NCI-H460 (cell line): ENCODE data around the gene FAM186B. TPM values are rescaled to one million over a fixed set of nuclear protein-coding genes. Genes with fewer than 3 reads are reported as not detected.
A peak's percentile ranks its signal among the peaks of the same experiment; 100 is the strongest.
"Not testable (repeated sequence)": the region's sequence is repeated elsewhere in the genome, so short reads cannot be mapped to it uniquely, and the experiment has no call there.

Experiments used
- DNase-seq: peaks from one replicate; pipeline ENCODE4 v3.0.0-alpha.2; 2016; ENCODE audit warnings: low read depth; ENCODE audit errors: extremely low read depth
- polyA plus RNA-seq: library from polyadenylated mRNA; depleted of rRNA; stranded (reverse); fragments of >200 nt; gene quantifications from 2 replicates; pipeline ENCODE4 v1.2.3, GENCODE V29; 2014; cell fraction: nucleus; rRNA removed
- total RNA-seq: library from RNA; depleted of rRNA; stranded (reverse); fragments of >200 nt; shearing (Covaris generic); gene quantifications from 2 replicates; pipeline ENCODE4 v1.2.3, GENCODE V29; 2014; rRNA removed

Gene FAM186B, protein sequence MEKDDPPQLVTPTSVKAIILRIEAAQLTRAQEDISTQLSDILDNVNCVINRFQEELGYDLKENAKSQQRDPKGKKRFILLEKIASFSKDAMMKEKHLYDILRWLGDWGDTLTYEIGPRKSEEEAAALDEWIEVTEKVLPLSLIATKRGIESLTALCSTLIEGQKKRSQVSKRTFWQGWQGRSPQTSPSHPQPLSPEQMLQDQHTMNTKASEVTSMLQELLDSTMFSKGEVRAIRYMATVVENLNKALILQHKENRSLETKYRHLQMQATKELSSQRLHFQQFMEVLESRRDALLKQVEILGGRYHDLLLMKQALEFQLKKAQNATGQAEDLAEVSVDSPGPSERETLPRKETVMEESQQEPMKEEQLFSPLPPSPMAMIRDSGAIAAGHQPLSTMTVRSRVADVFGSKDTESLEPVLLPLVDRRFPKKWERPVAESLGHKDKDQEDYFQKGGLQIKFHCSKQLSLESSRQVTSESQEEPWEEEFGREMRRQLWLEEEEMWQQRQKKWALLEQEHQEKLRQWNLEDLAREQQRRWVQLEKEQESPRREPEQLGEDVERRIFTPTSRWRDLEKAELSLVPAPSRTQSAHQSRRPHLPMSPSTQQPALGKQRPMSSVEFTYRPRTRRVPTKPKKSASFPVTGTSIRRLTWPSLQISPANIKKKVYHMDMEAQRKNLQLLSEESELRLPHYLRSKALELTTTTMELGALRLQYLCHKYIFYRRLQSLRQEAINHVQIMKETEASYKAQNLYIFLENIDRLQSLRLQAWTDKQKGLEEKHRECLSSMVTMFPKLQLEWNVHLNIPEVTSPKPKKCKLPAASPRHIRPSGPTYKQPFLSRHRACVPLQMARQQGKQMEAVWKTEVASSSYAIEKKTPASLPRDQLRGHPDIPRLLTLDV
- 0.22 and 0.23 TPM in 2 replicates for total RNA-seq
- polyA plus RNA-seq: 0.07 and 0.24 TPM in 2 replicates

DNA sequence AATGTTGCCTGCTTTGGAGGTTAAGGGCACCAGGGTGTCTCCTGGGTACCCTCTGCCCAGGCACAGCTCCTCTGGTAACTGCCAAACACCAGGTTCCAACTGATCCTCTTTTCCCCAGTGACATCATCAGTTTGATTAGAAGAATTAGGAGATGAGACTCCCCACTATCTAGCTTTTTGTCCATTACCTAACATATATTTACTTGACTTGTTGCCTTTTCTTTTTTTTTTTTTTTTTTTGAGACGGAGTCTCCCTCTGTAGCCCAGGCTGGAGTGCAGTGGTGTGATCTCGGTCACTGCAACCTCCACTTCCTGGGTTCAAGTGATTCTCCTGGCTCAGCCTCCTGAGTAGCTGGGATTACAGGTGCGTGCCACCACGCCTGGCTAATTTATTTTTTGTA is at the start of gene FAM186B:
FAM186B (minus strand) TSS at position 101 of the 400 bp plus-strand sequence. CDS start 162 bp downstream, outside the sequence.
- not testable (repeated sequence) for DNase-seq

DNA sequence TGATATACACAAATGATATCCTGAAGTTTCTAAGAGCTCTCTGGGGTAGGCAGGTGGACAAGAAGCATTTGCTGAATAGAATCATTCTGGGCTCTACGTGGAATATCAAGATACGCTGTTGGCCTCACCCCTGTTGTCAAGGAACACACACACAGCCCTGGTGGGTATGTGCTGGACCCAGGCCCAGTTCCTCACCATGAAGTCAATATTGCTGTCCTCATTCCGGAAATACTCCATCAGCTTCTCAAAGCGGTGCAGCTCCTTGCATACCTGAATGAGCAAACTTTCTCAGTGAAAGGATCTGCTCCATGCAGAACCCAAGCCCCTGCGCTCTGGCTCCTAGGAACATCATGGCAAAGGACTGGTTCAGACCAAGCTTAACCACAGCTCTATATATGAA is 49.3 kb upstream of the FAM186B start:
- DNase-seq: no peak

DNA sequence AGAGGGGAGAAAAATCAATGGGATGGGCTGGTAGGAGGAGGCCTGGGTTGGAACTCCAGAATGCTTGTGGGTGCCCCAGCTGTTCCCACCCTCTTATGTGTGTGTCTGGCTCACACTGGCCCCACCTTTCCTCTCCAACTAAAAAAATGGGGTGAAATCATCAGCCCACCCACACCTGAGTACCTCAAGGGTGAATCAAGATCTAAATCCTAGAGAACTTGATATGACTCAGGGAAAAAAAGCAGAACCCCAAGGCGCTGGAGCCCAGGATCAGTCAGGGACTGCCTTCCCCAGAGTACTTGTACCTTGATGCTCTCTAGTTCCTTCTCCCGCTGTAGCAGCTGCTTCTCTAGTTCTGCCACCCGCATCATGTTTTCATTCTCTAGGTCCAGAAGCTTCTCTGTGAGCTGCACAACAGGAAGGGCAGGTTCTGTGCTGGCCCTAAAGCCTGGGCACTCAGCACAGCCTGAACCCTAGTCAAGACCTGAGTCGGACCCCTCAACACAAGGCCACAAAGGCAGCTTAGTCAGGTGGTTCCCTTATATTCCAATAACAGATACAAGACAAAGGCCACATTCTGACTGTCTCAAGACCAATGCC is 47.6 kb upstream of the FAM186B start:
- no peak for DNase-seq

DNA sequence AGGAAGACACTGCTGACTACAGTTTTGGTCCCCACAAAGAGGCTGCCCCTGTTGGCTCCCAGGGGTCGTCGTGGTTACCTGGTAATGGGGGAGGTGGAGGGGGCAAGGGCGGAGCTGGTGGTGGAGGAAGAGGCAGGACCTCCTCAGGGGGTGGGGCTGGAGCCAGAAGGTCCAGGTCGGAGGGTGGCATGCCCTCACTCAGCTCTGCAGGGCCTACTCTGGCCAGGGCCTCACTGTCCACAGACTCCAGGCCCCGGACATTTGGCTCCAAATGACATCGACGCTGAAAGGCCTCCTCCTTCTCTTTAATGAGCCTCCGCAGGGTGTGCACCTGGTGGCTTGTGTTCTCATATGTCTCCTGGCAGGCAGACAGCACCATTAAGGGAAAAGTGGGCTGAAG is 46.4 kb upstream of the FAM186B start:
- no peak for DNase-seq

DNA sequence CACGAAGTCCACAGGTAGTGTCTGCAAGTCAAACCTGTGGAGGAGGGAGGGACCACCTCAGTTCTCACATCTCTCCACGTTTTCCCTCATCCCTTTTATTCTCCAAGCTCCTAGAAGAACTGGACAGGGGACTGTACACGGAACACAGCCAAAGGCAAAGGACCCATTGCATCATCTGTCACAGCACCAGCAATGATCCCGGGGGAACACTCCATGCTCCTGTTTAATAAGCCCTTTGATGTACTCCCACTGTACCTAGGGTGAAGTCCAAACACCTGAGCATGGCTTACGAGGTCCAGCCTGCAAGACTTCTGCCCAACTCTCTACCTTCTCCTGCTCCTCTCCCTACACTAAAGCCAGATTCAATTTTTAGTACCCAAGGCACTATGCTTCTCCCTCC is 44.5 kb upstream of the FAM186B start:
- DNase-seq: no peak

DNA sequence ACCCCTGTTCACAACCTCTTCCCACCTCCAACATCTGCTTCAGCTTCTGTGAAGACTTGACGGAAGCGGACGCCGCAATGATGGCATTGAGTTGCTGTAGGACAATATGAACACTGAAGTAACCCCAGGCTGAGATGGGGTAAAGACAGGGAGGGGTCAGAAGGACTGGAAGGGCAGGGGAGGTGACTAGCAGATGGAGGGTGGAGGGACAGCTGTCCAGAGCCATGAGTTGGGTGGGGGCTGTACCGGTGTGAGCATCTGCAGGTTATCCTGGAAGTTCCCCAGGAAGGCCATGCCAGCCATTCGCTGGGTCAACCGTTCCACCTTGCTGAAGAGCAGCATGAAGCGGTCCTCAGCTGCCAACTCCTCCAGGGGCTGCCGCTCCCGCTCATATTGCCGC is 44.0 kb upstream of the FAM186B start:
- DNase-seq: no peak

DNA sequence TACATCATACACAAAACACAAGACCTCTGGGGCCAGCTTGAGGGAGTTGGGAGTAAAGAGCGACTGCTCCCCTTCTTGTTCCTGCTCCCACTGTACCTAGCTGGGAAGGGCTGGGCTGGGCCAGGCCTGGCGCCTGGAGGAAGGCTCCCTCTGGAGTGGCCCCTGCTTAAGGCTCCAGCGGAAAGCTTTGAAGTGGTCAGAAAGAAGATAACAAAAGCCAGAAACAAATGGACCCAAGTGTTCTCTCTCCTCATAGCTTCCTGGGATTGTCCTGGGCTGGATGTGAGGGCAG is 43.2 kb upstream of the FAM186B start:
- no peak for DNase-seq

DNA sequence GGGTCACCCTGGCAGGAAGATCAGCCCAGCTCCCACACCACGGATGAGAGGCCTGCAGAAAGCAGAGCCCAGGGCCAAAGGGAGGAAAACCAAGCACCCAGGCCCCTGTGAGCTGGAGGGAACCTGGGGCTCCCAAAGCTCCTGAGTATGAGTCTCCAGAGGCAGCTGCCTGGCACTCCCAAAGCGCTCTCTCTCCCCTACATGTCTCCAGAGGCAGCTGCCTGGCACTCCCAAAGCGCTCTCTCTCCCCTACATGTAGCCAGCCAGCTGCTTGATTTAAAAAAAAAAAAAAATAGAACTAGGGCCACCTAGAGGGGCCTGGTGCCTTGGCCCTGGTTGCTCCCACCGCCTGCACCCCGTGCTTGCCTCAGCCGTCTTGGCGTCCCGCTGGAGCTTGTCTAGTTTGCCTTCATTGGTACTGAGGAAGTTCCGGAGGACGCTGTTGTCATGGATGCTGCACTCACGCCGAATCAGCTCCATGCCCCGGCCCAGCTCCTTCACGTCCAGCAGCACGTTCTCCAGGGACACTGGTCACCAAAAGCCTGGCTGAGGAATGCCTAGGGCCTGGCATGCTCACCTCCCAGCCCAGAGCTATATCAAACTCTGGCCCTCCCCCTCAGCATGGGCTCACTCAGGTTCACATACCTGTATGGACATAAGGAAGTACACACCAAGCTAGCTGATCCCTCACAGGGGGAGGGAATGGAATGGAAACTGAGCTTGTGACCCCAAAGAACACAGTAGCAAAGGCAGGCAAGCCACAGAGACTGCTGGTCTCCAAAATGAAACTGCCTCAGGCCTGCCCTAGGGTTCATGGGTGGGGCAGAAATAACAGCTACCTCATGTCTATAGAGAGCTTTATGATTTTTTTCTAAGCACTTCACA is 42.6 kb upstream of the FAM186B start:
- DNase-seq: no peak

DNA sequence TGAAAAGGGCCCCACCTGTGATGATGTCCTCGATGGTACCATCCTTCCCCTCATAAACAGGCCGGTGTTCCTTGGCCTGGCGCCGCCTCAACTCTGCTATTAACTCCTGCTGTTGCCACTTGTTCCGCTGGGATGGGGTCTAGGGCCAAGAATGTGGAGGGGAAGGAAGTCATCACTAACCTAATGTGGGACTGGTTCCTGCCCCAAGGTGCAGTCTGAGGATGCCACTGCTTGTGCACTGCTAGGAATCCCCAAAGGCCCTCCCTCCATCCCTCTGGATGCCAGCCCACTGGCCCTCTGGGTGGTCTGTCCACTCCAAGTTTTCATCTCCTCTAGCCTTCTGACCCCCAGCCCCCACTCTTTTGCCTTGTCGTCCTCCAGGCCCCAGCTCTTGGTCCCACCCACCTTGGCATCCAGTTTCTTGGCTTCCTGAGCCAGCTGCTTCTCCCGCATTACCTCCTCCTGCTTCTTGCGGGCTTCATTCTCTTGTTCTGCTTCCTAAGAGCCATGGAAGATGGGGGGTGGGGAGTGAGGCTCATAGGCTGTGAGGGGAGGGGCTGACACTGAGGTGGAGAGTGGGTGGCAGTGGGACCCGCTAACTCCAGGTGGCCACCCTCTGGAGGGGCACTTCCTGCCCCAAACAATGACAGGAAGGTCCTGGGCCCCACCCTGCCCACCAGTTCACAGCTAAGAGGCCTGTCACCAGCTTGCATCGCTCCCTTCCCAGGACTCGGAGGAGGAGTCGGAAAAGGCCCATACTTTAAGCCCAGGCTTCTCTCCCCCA is 41.6 kb upstream of the FAM186B start:
- no peak for DNase-seq

DNA sequence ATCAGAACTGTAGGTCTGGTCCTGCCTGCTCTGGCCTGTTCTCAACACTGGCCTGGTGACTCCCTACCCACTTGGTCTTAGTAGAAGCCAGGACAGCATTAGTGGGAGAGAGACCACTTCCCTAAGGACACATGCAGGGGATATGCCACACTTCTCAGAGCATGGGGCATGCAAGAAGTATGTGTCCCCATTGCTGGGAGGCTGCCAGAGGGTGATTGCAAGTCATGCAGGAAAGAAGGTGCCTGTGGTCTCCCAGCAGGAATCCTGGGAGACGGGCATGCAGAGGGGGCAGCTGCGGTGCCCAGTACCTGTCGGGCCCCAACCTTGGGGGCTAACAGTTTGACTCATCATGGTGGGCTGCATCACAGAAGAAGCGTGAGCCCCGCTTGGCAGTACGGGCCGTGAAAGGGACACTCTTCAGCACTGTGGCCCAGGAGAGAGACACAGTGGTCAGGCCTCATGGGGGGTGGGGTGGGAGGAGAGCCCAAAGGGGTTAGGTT is 40.9 kb upstream of the FAM186B start:
- DNase-seq: no peak

DNA sequence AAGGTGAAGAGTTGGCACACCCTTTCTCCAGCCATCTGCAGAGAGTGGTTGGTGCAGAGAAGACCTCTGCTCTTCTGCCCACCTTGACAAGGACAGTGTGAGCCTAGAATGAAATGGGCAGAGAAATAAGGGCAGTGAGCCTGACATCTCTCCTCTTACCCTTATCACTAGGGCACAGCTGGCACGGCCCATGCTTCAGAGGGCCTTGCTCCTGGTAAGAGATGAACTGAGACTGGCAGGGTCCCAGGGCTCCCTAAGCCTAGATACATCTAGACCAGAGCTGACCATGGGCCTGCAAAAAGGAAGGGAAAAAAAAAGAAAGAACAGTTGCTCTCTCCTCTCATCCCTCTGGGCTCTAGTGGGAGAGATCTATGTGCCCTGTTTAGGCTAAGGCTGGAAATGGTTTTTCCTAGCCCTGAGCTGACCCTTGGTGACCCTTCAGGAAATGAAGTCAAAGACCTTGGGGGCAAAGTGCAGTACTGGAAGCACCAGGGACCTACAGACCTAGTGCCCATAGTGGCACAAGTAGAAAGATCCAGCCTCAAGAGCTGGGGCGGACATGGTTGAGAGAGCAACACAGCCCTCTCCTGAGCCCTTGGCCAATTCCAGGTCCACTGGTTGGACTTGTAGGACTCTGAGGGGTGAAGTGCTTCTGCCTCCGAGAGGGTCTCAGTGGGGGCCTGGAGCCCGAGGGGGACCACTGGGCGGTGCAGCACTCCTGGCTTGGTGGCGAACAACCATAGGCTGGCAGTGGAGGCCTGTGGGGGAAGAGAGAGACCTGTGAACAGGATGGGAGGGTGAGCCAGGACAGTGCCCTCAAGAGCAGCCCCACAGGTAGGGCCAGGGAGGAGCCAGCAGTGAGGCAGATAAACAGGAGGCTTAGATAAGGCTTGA is 40.0 kb upstream of the FAM186B start:
- no peak for DNase-seq

DNA sequence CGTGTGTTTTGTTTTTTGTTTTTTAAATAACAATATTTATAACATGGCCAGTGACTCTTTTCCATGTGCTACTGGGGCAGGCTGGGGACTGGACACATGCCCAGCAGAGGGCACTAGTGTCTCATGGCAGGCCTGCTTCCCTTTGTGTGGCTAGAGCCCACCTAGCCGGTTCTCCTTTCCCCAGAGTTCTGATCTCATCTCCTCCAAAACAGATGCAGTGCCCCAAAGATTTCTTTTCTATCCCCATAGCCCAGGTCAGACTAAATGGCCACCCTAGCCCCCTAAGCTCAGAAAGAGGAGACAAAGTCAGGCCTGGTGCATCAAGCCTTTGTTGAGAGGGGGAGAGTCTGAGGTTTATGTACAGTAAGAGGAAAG is 39.2 kb upstream of the FAM186B start:
- DNase-seq: peak; percentile 57

DNA sequence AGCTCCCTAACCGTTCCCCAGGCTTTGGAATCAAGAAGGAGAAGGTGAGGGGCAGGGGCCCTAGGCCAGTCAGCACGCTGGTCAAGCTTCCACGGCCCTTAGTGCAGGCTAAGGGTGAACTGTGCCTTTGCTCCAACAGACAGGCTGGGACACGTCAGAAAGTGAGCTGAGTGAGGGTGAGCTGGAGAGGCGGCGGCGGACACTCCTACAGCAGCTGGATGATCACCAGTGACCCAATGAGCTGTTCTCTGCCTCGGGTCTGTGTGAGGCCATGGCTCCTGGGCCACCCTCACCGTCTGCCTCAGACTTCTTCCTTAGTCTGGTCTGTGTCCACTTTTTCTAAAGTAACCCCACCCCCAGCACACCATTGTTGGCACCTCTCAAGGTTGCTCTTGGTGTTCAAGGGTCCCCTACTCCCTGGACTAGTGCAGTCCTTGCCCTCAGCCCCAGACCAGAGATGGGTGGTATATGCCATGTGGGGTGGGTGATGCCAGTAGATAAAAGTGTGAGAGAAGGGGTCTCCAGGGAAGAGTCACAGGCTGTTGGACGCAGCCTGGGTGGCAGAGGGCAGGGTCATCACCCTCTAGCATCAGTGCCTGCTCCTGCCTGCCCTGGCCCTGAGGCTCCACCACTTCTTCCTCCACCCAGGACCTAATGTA is 38.7 kb upstream of the FAM186B start:
- DNase-seq: no peak

DNA sequence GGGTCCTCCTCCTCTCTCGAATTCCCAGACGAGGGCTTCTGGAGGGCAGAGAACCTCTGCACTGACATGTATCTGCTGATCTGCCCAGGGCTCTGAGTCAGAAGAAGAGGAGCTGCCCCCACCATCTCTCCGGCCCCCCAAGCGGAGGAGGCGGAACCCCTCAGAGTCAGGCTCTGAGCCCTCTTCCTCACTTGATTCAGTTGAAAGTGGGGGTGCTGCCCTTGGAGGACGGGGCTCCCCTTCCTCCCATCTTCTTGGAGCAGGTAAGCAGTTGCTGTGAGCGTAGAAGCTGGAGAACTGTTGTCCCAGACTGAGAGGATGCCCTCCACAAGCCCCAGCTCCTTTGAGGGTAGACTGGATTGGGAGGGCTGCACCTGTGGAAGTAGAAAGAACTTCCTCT is 37.7 kb upstream of the FAM186B start:
- no peak for DNase-seq

DNA sequence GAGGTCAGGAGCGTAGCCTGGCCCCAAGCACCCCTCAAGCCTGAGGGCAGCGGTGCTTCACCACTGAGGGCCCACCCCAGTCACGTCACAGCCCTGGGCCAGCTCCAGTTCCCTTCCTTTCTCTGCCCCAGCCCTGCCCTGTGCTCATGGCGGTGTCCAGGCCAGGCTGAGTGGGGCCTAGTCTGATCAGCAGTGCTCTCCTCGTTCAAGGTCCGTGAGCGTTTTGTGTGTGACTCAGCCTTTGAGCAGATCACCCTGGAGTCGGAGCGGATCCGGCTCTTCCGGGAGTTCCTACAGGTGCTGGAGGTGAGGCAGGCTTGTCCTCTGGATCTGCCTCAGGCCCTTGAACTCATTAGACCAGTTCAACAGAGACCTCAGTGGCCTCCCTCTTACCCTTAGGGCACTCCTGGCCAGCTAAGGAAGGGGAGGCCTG is 36.9 kb upstream of the FAM186B start:
- DNase-seq: no peak

DNA sequence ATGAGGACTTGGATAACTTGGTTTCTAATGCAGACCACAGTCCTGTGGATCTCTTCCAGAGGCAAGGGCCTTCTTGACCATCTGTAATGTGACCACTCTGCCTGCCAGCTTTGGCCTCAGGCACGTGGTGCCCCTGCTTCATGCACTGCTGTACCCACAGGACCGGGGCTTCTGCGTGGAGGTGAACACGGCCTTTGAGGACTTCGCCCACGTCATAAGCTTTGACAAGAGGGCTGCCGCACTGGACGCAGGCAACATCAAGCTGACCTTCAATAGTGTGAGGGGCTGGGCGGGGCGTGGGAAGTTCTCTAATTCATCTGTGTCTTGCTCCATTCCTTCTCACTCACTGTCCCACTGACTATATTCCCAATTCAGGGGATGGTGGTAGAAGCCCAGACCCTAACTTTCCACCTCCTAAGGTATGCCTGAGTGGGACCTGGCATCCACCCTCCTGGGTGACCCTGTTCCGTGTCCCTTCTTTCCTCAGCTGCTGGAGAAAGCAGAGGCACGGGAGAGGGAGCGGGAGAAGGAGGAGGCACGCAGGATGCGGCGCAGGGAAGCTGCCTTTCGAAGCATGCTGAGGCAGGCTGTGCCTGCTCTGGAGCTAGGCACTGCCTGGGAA is 36.4 kb upstream of the FAM186B start:
- DNase-seq: no peak

DNA sequence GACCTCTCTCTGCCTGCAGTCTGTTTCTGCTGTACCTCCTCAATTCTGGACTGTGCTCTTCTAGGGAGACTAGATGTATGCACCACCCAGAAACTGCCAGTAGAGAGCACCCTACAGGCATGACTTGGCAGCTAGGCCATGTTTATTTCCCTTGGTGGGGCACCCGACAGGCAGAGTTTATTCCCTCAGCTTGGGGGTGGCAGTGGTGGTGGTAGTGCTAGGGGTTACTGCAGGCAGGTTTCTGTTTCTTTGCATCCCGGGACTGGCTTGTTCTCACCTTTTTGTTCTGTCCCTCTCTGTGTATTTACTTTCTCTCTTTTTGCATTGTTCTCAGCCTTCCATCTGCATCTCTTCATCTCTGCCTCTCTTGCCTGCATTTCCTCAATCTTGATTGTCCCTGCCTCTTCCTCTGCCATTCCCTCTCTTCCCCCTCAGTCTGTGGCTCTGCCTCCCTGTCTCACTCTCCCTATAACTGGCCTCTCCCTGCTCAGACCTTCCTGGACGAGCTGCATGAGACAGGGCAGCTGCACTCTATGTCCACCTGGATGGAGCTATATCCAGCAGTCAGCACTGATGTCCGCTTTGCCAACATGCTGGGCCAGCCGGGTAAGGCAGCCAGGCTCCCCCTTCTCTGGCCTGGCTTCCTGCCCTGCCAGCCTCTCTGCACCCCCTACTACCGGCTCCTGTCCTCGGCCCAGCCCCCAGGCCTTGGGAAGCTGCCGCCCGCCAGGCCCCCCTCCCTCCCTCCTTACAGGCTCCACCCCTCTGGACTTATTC is 31.7 kb upstream of the FAM186B start:
- DNase-seq: peak; percentile 57
